Measurements from ENCODE around the gene NPHP3.
"Not testable (repeated sequence)": the region's sequence is repeated elsewhere in the genome, so short reads cannot be mapped to it uniquely, and the experiment has no call there.

The NPHP3 gene

GRCh38 chr3:132652640-132653270, 69.5 kb downstream of the NPHP3 start:
- Histone ChIP-seq H3K27ac (ENCODE audit: low read depth in 2 of 2, low read length in 2 of 2) (no peak overlapping the region), H3K9me3 (ENCODE audit: control insufficient read depth in 2 of 2, low read length in 2 of 2) (no peaks in the 10 kb centered on the region), H3K4me1 (ENCODE audit: control insufficient read depth in 2 of 2, insufficient read depth in 2 of 2, low read length in 2 of 2) (no peaks in the 10 kb centered on the region), H3K36me3 (ENCODE audit: control insufficient read depth in 2 of 2, insufficient read depth in 2 of 2, low read length in 2 of 2) (no peaks in the 10 kb centered on the region), H3K9ac (ENCODE audit: low read depth in 1 of 2, low read length in 2 of 2) (no peak overlapping the region), H3K4me3 (ENCODE audit: low read length in 2 of 2) (no peak overlapping the region), H3K27me3 (ENCODE audit: control insufficient read depth in 2 of 2, insufficient read depth in 2 of 2, low read length in 2 of 2) (no peaks in the 10 kb centered on the region)

DNA sequence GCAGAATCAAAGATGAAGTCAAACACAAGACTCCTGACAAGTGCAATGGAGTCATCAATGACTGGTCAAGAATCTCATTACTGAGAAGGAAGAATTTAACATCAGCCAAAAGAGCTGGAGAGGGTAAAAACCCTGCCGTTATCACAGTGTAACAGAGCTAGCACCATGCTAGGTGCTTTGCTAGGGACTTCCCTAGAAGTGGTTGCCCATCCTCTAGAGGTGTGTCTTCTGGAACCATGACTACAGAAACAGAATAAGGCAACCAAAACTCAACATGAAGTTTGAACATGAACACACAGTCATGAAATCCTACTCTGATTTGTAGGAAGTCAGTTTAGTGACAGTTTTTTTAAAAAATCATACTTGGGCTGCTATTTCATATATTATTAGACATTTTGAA, 72.1 kb downstream of the NPHP3 start:
- Histone ChIP-seq H3K27me3 (ENCODE audit: control insufficient read depth in 2 of 2, insufficient read depth in 2 of 2, low read length in 2 of 2) (no peaks in the 10 kb centered on the region), H3K27ac (ENCODE audit: low read depth in 2 of 2, low read length in 2 of 2) (no peak overlapping the region), H3K9me3 (ENCODE audit: control insufficient read depth in 2 of 2, low read length in 2 of 2) (no peaks in the 10 kb centered on the region), H3K4me1 (ENCODE audit: control insufficient read depth in 2 of 2, insufficient read depth in 2 of 2, low read length in 2 of 2) (no peaks in the 10 kb centered on the region), H3K4me3 (ENCODE audit: low read length in 2 of 2) (no peak overlapping the region), H3K9ac (ENCODE audit: low read depth in 1 of 2, low read length in 2 of 2) (no peak overlapping the region), H3K36me3 (ENCODE audit: control insufficient read depth in 2 of 2, insufficient read depth in 2 of 2, low read length in 2 of 2) (no peaks in the 10 kb centered on the region)

GRCh38 chr3:132645058-132645457, 77.2 kb downstream of the NPHP3 start:
- H3K4me1 ChIP-seq (ENCODE audit: control insufficient read depth in 2 of 2, insufficient read depth in 2 of 2, low read length in 2 of 2), result no peaks in the 10 kb centered on the region
- H3K27me3 ChIP-seq (ENCODE audit: control insufficient read depth in 2 of 2, insufficient read depth in 2 of 2, low read length in 2 of 2), result no peaks in the 10 kb centered on the region
- H3K27ac ChIP-seq (ENCODE audit: low read depth in 2 of 2, low read length in 2 of 2), result no peak overlapping the region
- H3K9ac ChIP-seq (ENCODE audit: low read depth in 1 of 2, low read length in 2 of 2), result no peak overlapping the region
- H3K9me3 ChIP-seq (ENCODE audit: control insufficient read depth in 2 of 2, low read length in 2 of 2), result no peaks in the 10 kb centered on the region
- no peak overlapping the region for H3K4me3 ChIP-seq (ENCODE audit: low read length in 2 of 2)
- H3K36me3 ChIP-seq (ENCODE audit: control insufficient read depth in 2 of 2, insufficient read depth in 2 of 2, low read length in 2 of 2), result no peaks in the 10 kb centered on the region

DNA sequence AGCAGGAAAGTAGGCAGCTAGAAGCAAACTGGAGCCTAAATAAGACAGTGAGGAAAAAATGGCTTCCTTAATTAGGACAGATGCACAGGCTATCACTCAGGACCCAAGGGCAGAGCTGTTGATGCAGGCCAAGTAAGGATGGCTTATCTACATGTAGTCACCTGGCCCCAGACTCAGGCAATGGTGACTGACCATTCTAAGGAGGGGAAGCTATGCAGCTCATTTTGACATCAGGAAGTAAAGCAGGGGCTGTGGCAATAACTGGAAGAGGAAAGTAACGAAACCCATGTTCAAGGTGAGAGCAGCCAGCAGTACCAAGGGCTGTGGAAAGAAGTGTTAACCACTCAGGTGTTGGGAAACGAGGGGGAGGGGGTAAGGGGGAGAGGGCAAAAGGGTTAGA, 78.8 kb downstream of the NPHP3 start:
- Histone ChIP-seq H3K27ac (ENCODE audit: low read depth in 2 of 2, low read length in 2 of 2) (no peak overlapping the region), H3K36me3 (ENCODE audit: control insufficient read depth in 2 of 2, insufficient read depth in 2 of 2, low read length in 2 of 2) (peaks cover 0 to 7% of the 10 kb centered on the region in 2 donors), H3K9me3 (ENCODE audit: control insufficient read depth in 2 of 2, low read length in 2 of 2) (no peaks in the 10 kb centered on the region), H3K9ac (ENCODE audit: low read depth in 1 of 2, low read length in 2 of 2) (no peak overlapping the region), H3K27me3 (ENCODE audit: control insufficient read depth in 2 of 2, insufficient read depth in 2 of 2, low read length in 2 of 2) (no peaks in the 10 kb centered on the region), H3K4me1 (ENCODE audit: control insufficient read depth in 2 of 2, insufficient read depth in 2 of 2, low read length in 2 of 2) (no peaks in the 10 kb centered on the region), H3K4me3 (ENCODE audit: low read length in 2 of 2) (no peak overlapping the region)

- Histone ChIP-seq H3K4me1 (ENCODE audit: control insufficient read depth in 2 of 2, insufficient read depth in 2 of 2, low read length in 2 of 2) (no peaks in the 10 kb centered on the region), H3K27me3 (ENCODE audit: control insufficient read depth in 2 of 2, insufficient read depth in 2 of 2, low read length in 2 of 2) (no peaks in the 10 kb centered on the region), H3K9ac (ENCODE audit: low read depth in 1 of 2, low read length in 2 of 2) (no peak overlapping the region), H3K36me3 (ENCODE audit: control insufficient read depth in 2 of 2, insufficient read depth in 2 of 2, low read length in 2 of 2) (peaks cover 0 to 7% of the 10 kb centered on the region in 2 donors), H3K4me3 (ENCODE audit: low read length in 2 of 2) (no peak overlapping the region), H3K27ac (ENCODE audit: low read depth in 2 of 2, low read length in 2 of 2) (no peak overlapping the region), H3K9me3 (ENCODE audit: control insufficient read depth in 2 of 2, low read length in 2 of 2) (no peaks in the 10 kb centered on the region)
These were observed 79.7 kb downstream of the NPHP3 start for GRCh38 chr3:132642539-132642847.

- H3K27me3 ChIP-seq (ENCODE audit: control insufficient read depth in 2 of 2, insufficient read depth in 2 of 2, low read length in 2 of 2), result no peaks in the 10 kb centered on the region
- H3K9me3 ChIP-seq (ENCODE audit: control insufficient read depth in 2 of 2, low read length in 2 of 2), result no peaks in the 10 kb centered on the region
- no peak overlapping the region for H3K9ac ChIP-seq (ENCODE audit: low read depth in 1 of 2, low read length in 2 of 2)
- H3K27ac ChIP-seq (ENCODE audit: low read depth in 2 of 2, low read length in 2 of 2), result no peak overlapping the region
- peaks cover 0 to 7% of the 10 kb centered on the region in 2 donors for H3K36me3 ChIP-seq (ENCODE audit: control insufficient read depth in 2 of 2, insufficient read depth in 2 of 2, low read length in 2 of 2)
- no peak overlapping the region for H3K4me3 ChIP-seq (ENCODE audit: low read length in 2 of 2)
- no peaks in the 10 kb centered on the region for H3K4me1 ChIP-seq (ENCODE audit: control insufficient read depth in 2 of 2, insufficient read depth in 2 of 2, low read length in 2 of 2)
These were observed 80.2 kb downstream of the NPHP3 start for GRCh38 chr3:132641837-132642538.

- not testable (repeated sequence) for H3K4me1 ChIP-seq (ENCODE audit: control insufficient read depth in 2 of 2, insufficient read depth in 2 of 2, low read length in 2 of 2); H3K9ac ChIP-seq (ENCODE audit: low read depth in 1 of 2, low read length in 2 of 2); H3K9me3 ChIP-seq (ENCODE audit: control insufficient read depth in 2 of 2, low read length in 2 of 2); H3K27ac ChIP-seq (ENCODE audit: low read depth in 2 of 2, low read length in 2 of 2); H3K27me3 ChIP-seq (ENCODE audit: control insufficient read depth in 2 of 2, insufficient read depth in 2 of 2, low read length in 2 of 2); H3K36me3 ChIP-seq (ENCODE audit: control insufficient read depth in 2 of 2, insufficient read depth in 2 of 2, low read length in 2 of 2); H3K4me3 ChIP-seq (ENCODE audit: low read length in 2 of 2)
These were observed 80.8 kb downstream of the NPHP3 start for GRCh38 chr3:132641427-132641826.

DNA sequence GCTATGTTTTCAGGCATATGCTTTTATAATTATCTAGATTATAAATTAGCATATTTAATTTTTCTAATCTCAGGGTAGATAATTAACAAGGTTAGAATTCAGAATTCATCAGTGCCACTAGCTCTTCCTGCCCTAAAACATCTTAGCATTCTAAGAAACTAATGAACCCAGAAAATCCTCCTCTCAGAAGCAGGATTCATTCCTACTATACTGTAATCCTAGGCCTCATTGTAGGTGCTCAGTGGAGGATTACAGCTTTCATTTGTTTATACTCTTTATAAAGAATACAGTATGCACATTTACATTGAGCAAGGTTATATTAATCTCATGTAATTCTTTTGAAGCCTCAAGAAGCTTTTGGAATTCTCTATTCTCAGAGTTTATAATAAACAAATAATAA, 83.5 kb downstream of the NPHP3 start:
- H3K4me3 ChIP-seq (ENCODE audit: low read length in 2 of 2), result no peak overlapping the region
- H3K9ac ChIP-seq (ENCODE audit: low read depth in 1 of 2, low read length in 2 of 2), result no peak overlapping the region
- H3K4me1 ChIP-seq (ENCODE audit: control insufficient read depth in 2 of 2, insufficient read depth in 2 of 2, low read length in 2 of 2), result no peaks in the 10 kb centered on the region
- no peaks in the 10 kb centered on the region for H3K27me3 ChIP-seq (ENCODE audit: control insufficient read depth in 2 of 2, insufficient read depth in 2 of 2, low read length in 2 of 2)
- H3K27ac ChIP-seq (ENCODE audit: low read depth in 2 of 2, low read length in 2 of 2), result no peak overlapping the region
- H3K36me3 ChIP-seq (ENCODE audit: control insufficient read depth in 2 of 2, insufficient read depth in 2 of 2, low read length in 2 of 2), result peaks cover 0 to 7% of the 10 kb centered on the region in 2 donors
- H3K9me3 ChIP-seq (ENCODE audit: control insufficient read depth in 2 of 2, low read length in 2 of 2), result no peaks in the 10 kb centered on the region

DNA sequence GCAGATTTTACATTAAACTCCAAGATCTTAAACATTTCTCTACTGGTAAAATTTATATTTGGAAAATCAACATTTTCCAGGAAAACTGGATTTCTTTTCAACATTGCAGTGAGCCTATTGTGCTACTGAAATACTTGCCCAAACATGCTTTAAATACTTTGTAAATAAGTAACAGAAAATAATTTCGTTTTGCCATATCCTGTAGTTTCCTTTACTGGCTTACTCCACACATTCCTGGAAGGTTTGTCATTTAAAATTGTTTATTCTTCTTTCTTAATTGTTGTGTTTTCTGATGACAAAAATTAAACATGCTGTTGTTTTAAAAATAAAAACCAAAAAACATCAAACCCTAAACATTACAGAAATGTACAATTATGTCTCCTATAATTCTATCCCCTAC, 84.6 kb downstream of the NPHP3 start:
- Histone ChIP-seq H3K4me3 (ENCODE audit: low read length in 2 of 2) (no peak overlapping the region), H3K9ac (ENCODE audit: low read depth in 1 of 2, low read length in 2 of 2) (no peak overlapping the region), H3K27me3 (ENCODE audit: control insufficient read depth in 2 of 2, insufficient read depth in 2 of 2, low read length in 2 of 2) (no peaks in the 10 kb centered on the region), H3K9me3 (ENCODE audit: control insufficient read depth in 2 of 2, low read length in 2 of 2) (no peaks in the 10 kb centered on the region), H3K36me3 (ENCODE audit: control insufficient read depth in 2 of 2, insufficient read depth in 2 of 2, low read length in 2 of 2) (peaks cover 0 to 7% of the 10 kb centered on the region in 2 donors), H3K27ac (ENCODE audit: low read depth in 2 of 2, low read length in 2 of 2) (no peak overlapping the region), H3K4me1 (ENCODE audit: control insufficient read depth in 2 of 2, insufficient read depth in 2 of 2, low read length in 2 of 2) (no peaks in the 10 kb centered on the region)

DNA sequence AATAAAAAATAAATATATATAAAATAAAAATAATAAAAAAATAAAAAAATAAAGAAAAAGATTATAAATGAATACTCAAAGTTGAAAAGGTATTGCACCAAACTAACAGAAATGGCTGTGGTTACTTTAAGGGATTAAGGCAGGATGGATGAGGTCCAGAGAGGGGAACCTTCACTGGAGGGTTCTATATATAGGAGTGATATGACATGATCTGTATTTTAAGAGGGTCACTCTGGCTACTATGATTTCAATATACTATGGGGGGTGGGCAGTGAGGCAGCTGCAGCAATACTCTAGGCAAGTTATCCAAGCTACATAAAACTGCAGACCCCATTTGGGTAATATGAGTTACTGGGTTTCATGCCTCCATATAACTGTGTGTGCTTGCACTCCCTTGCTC, 87.2 kb downstream of the NPHP3 start:
- no peaks in the 10 kb centered on the region for H3K27me3 ChIP-seq (ENCODE audit: control insufficient read depth in 2 of 2, insufficient read depth in 2 of 2, low read length in 2 of 2)
- H3K27ac ChIP-seq (ENCODE audit: low read depth in 2 of 2, low read length in 2 of 2), result no peak overlapping the region
- H3K4me1 ChIP-seq (ENCODE audit: control insufficient read depth in 2 of 2, insufficient read depth in 2 of 2, low read length in 2 of 2), result no peaks in the 10 kb centered on the region
- no peaks in the 10 kb centered on the region for H3K9me3 ChIP-seq (ENCODE audit: control insufficient read depth in 2 of 2, low read length in 2 of 2)
- H3K9ac ChIP-seq (ENCODE audit: low read depth in 1 of 2, low read length in 2 of 2), result no peak overlapping the region
- H3K4me3 ChIP-seq (ENCODE audit: low read length in 2 of 2), result no peak overlapping the region
- peaks cover 0 to 7% of the 10 kb centered on the region in 2 donors for H3K36me3 ChIP-seq (ENCODE audit: control insufficient read depth in 2 of 2, insufficient read depth in 2 of 2, low read length in 2 of 2)

Data from mucosa of rectum (tissue), 2 donors.